Keratinocyte (primary cell): ENCODE measurements around the gene LYZL1.

ENCODE experiments used
- EZH2 ChIP-seq: IDR thresholded peaks from one replicate; pipeline ENCODE4 v1.6.1; 2012; ENCODE audit warnings: inconsistent platforms, mild to moderate bottlenecking, low read length, moderate library complexity
- TF ChIP-seq, protein P1 (sequence below), 3 experiments: IDR thresholded peaks in 1 of 3; conservative IDR thresholded peaks in 1 of 3; optimal IDR thresholded peaks in 1 of 3; 2 replicates in 2 of 3; 3 replicates in 1 of 3; pipeline versions ENCODE3 to v1.5.1; 2011; ENCODE audit warnings: low read length in 3 of 3, mild to moderate bottlenecking in 3 of 3, moderate library complexity in 2 of 3, control low read depth in 1 of 3, inconsistent platforms in 1 of 3; ENCODE audit not compliant: insufficient read depth in 2 of 3; ENCODE audit errors: extremely low read depth in 1 of 3

DNA sequence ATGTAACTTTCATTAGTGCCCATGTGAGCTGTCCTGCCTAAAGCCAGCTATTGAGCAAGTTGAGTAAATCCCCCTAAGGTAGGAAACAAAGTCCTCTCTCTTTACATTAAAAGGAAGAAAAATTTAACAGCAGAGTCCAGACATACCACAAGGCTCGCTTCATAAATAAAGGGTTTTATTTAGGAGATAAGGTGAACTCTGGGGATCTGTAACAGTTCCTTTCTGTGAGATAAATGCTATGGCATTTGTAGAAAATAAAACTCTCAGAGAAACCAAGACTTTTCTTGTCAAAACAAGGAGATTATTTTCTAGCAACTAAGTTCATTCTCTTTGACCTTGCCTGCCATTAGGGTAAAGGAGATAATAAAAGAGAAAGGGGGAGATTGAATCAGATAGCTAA, 32.3 kb upstream of the LYZL1 start:
- TF ChIP-seq, protein P1, sequence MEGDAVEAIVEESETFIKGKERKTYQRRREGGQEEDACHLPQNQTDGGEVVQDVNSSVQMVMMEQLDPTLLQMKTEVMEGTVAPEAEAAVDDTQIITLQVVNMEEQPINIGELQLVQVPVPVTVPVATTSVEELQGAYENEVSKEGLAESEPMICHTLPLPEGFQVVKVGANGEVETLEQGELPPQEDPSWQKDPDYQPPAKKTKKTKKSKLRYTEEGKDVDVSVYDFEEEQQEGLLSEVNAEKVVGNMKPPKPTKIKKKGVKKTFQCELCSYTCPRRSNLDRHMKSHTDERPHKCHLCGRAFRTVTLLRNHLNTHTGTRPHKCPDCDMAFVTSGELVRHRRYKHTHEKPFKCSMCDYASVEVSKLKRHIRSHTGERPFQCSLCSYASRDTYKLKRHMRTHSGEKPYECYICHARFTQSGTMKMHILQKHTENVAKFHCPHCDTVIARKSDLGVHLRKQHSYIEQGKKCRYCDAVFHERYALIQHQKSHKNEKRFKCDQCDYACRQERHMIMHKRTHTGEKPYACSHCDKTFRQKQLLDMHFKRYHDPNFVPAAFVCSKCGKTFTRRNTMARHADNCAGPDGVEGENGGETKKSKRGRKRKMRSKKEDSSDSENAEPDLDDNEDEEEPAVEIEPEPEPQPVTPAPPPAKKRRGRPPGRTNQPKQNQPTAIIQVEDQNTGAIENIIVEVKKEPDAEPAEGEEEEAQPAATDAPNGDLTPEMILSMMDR (optimal IDR thresholded peaks at IDR 0.05 in 1 of 3, IDR thresholded peaks at IDR 0.05 in 1 of 3, conservative IDR thresholded peaks at IDR 0.05 in 1 of 3; ENCODE audit: extremely low read depth in 1 of 3, insufficient read depth in 2 of 3, low read length in 3 of 3): no peak
- TF ChIP-seq EZH2: no peak
